GM19467 (cell line): Measurements from ENCODE around the gene SERPING1.

ENCODE experiments used
- ATAC-seq: cut with Tn5 transposase; IDR thresholded peaks from one replicate; pipeline ENCODE4 v1.9.1; 2021; ENCODE audit warnings: mild to moderate bottlenecking, moderate library complexity; ENCODE audit not compliant: unreplicated experiment

The SERPING1 gene

GRCh38 chr11:57597461-57597915 is at the start of gene SERPING1:
TSS of gene SERPING1 (plus strand) at chr11:57597685. CDS start at chr11:57598271, 586 bp downstream.
- ATAC-seq = no peak

- ATAC-seq = peak; percentile 94
Observed at GRCh38 chr11:57547854-57548377, 49.6 kb upstream of the SERPING1 start.

GRCh38 chr11:57549983-57550382 is 47.5 kb upstream of the SERPING1 start:
- no peak for ATAC-seq

- ATAC-seq = no peak
Observed at GRCh38 chr11:57551941-57552340, 45.5 kb upstream of the SERPING1 start.

GRCh38 chr11:57552479-57552878 is 45.0 kb upstream of the SERPING1 start:
- no peak for ATAC-seq

- no peak for ATAC-seq
Observed at GRCh38 chr11:57555393-57555792, 42.1 kb upstream of the SERPING1 start.

GRCh38 chr11:57556041-57556440 is 41.4 kb upstream of the SERPING1 start:
- ATAC-seq = no peak

GRCh38 chr11:57560146-57560545 is 37.3 kb upstream of the SERPING1 start:
- ATAC-seq = no peak

GRCh38 chr11:57562596-57562995 is 34.9 kb upstream of the SERPING1 start:
- ATAC-seq = no peak

GRCh38 chr11:57566005-57566904 is 31.2 kb upstream of the SERPING1 start:
- peak; percentile 59 for ATAC-seq

GRCh38 chr11:57566905-57567514 is 30.5 kb upstream of the SERPING1 start:
- no peak for ATAC-seq

- peak; percentile 65 for ATAC-seq
Observed at GRCh38 chr11:57567515-57568329, 29.8 kb upstream of the SERPING1 start, which contains the start of gene UBE2L6. TSS of gene UBE2L6 (minus strand) at chr11:57567672. CDS start at chr11:57567611, 61 bp downstream.

GRCh38 chr11:57568330-57568766 is 29.1 kb upstream of the SERPING1 start:
- ATAC-seq = peak; percentile 9

GRCh38 chr11:57571606-57572005 is 25.9 kb upstream of the SERPING1 start:
- ATAC-seq = no peak

GRCh38 chr11:57574061-57574460 is 23.4 kb upstream of the SERPING1 start:
- ATAC-seq = no peak

- ATAC-seq = no peak
Observed at GRCh38 chr11:57584341-57584740, 13.1 kb upstream of the SERPING1 start.

- no peak for ATAC-seq
Observed at GRCh38 chr11:57585301-57585700, 12.2 kb upstream of the SERPING1 start.

- ATAC-seq = no peak
Observed at GRCh38 chr11:57586711-57587245, 10.7 kb upstream of the SERPING1 start.

GRCh38 chr11:57588046-57588710 is 9.3 kb upstream of the SERPING1 start:
- ATAC-seq = no peak
